MM.1S (cell line): ENCODE measurements around the gene TROAP.

Source experiments
- CTCF ChIP-seq: fragments of 300-600 bp; sonication (generic); IDR thresholded peaks from 2 replicates; pipeline ENCODE4 v1.5.1; 2016; ENCODE audit warnings: antibody characterized with exemption, low read length, mixed read lengths
- EZH2phosphoT487 ChIP-seq: fragments of 300-600 bp; sonication (generic); IDR thresholded peaks from 2 replicates; pipeline ENCODE4 v1.6.1; 2018; ENCODE audit warnings: antibody characterized with exemption, low read length

- TF ChIP-seq CTCF (no peak), EZH2phosphoT487 (no peak)
These were observed 39.3 kb upstream of the TROAP start for GRCh38 chr12:49283541-49284429.
